Cardiac ventricle fibroblast (primary cell): ENCODE measurements around the gene ERLEC1. TPM values are rescaled to one million over a fixed set of nuclear protein-coding genes. Genes with fewer than 3 reads are reported as not detected.

Experiments used
- total RNA-seq: library from RNA; depleted of rRNA; stranded (reverse); fragments of >200 nt; gene quantifications from 2 replicates; pipeline ENCODE4 v1.2.3, GENCODE V29; 2015

The ERLEC1 gene, protein sequence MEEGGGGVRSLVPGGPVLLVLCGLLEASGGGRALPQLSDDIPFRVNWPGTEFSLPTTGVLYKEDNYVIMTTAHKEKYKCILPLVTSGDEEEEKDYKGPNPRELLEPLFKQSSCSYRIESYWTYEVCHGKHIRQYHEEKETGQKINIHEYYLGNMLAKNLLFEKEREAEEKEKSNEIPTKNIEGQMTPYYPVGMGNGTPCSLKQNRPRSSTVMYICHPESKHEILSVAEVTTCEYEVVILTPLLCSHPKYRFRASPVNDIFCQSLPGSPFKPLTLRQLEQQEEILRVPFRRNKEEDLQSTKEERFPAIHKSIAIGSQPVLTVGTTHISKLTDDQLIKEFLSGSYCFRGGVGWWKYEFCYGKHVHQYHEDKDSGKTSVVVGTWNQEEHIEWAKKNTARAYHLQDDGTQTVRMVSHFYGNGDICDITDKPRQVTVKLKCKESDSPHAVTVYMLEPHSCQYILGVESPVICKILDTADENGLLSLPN
- 53.9 and 60.6 TPM in 2 replicates for total RNA-seq

GRCh38 chr2:53786705-53787613 is at the start of gene ERLEC1, which contains the start of gene ASB3:
ERLEC1 (plus strand) TSS chr2:53787044; CDS start chr2:53787211, 167 bp downstream.
ASB3 (minus strand) TSS chr2:53786953; CDS start chr2:53765572, 21,381 bp downstream.

GRCh38 chr2:53767405-53768241 is 19.2 kb upstream of the ERLEC1 start, which contains the start of gene CHAC2:
CHAC2 (plus strand) TSS chr2:53767804; CDS start chr2:53767887, 83 bp downstream.

DNA sequence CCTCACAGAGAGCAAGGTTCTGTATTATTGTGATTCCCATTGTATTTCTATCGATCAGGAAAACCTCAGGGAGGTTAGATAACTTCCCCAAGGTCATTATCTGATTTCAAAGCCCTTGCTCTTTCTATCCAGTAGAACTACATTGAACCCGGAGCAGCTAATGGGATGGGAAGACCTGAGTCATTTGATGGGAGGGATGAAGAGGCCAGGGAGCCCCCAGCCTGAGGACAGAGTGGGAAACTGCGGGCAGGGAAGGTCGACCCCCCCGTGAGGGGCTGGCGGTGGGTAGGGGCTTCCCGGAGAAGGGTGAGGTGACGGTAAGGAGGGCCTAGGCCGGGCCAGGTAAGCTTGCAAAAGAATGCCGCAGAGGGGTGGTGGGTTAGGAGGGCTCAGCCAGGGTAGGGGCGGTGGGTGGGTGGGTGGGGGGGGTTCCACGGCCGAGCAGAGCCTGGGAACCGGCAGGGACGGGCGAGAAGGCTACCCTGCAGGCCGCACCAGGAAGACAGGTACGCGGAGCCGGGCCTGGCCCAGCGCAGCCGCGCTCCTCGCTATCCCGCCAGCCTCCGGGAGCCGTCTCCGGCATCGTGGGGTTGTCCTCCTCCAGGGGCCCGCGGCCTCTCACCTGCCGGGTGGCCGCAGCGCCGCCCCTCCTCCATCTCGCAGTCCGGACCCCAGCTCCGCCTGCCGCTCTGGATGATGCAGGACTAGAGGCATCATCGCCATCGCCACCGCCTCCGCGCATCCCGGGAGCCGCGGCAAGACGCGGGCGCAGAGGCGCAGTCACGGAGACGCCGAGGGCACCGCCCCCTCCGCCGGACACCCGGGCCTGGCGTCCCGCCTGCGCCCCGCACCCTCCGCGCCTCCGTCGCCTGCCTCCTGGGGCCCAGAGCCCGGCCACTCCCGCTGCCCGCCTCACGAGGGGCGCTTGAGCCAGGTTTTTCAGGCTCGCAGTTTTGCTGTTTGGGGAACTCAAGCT is 72.7 kb downstream of the ERLEC1 start, which contains the start of gene GPR75:
TSS of gene GPR75 (minus strand) at position 762 of the 976 bp plus-strand sequence. CDS start 5,211 bp downstream, outside the sequence.

Other genes with a start within 250 kb of the ERLEC1 start
- gene CHAC2, start 19.2 kb upstream of the ERLEC1 start, total RNA-seq: 0.34 and 2.3 TPM in 2 replicates
- gene ASB3, start 91 bp upstream of the ERLEC1 start, total RNA-seq: 10.1 and 10.7 TPM in 2 replicates
- 0.05 and 0.25 TPM in 2 replicates for gene GPR75, start 72.9 kb downstream of the ERLEC1 start, total RNA-seq
- 16.6 and 18.3 TPM in 2 replicates for gene PSME4, start 183.9 kb downstream of the ERLEC1 start, total RNA-seq